ENCODE data around the gene SEMA4D.

SEMA4D gene

DNA sequence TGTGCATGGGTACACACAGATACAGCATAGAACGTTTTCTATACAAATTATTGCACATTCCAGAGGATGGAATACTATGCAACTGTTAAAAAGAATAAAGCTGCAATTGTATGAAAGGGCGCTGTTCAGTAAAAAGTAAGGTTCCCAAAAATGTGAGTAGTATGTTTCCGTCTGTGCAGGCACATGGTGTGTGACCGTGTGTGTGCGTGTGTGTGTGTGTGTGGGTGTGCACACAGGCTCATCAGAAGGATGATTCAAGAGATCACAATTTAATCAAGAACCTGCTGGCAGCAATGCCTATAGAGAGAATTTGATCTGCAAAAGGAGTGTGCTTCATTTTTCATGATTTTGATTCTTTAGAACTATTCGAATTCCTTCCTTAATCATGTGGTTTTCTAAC is 76.3 kb downstream of the SEMA4D start:
- in situ Hi-C loops (cut with MboI; ENCODE audit: low sequenced_read_pairs, unreplicated experiment), result no loop called here
- no peak for TF ChIP-seq CTCF (IDR thresholded peaks at IDR 0.05; ENCODE audit: borderline replicate concordance, control extremely low read depth, extremely low read depth, insufficient read depth, missing control alignments)

GRCh38 chr9:89420397-89421178 is 77.3 kb downstream of the SEMA4D start:
- no peak for DNase-seq (ENCODE audit: low spot score)
- in situ Hi-C loops (cut with MboI; ENCODE audit: low sequenced_read_pairs, unreplicated experiment), result no loop called here
- TF ChIP-seq CTCF (IDR thresholded peaks at IDR 0.05; ENCODE audit: borderline replicate concordance, control extremely low read depth, extremely low read depth, insufficient read depth, missing control alignments), result no peak

More for the DNA sequence above, 76.3 kb downstream of the SEMA4D start:
- DNase-seq (ENCODE audit: low spot score), result no peak

GRCh38 chr9:89419978-89420394 is 77.9 kb downstream of the SEMA4D start:
- in situ Hi-C loops (cut with MboI; ENCODE audit: low sequenced_read_pairs, unreplicated experiment), result no loop called here
- no peak for TF ChIP-seq CTCF (IDR thresholded peaks at IDR 0.05; ENCODE audit: borderline replicate concordance, control extremely low read depth, extremely low read depth, insufficient read depth, missing control alignments)
- DNase-seq (ENCODE audit: low spot score), result no peak

- DNase-seq (ENCODE audit: low spot score), result peak; percentile 79
- no peak for TF ChIP-seq CTCF (IDR thresholded peaks at IDR 0.05; ENCODE audit: borderline replicate concordance, control extremely low read depth, extremely low read depth, insufficient read depth, missing control alignments)
- in situ Hi-C loops (cut with MboI; ENCODE audit: low sequenced_read_pairs, unreplicated experiment), result no loop called here
Measured at GRCh38 chr9:89418882-89419640, 78.9 kb downstream of the SEMA4D start.

DNA sequence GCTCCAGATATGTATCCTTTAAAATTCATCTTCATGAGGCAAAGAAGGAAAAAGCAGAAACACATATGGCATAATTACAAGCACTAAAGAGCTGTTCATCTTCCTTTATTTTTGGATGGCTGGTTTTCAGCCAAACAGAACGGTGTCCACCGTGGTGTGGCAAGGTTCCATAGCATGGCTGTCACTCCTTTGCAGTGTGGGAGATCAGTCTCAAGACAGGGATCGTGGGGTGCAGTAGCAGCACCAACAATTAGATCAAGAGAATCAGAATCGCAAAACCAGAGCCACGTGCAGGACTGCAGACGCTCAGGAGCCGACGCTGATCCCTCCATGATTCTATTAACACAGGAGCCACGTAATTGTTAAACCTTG is 79.5 kb downstream of the SEMA4D start:
- no peak for DNase-seq (ENCODE audit: low spot score)
- TF ChIP-seq CTCF (IDR thresholded peaks at IDR 0.05; ENCODE audit: borderline replicate concordance, control extremely low read depth, extremely low read depth, insufficient read depth, missing control alignments), result no peak
- in situ Hi-C loops (cut with MboI; ENCODE audit: low sequenced_read_pairs, unreplicated experiment), result no loop called here

- no peak for TF ChIP-seq CTCF (IDR thresholded peaks at IDR 0.05; ENCODE audit: borderline replicate concordance, control extremely low read depth, extremely low read depth, insufficient read depth, missing control alignments)
- DNase-seq (ENCODE audit: low spot score), result no peak
- in situ Hi-C loops (cut with MboI; ENCODE audit: low sequenced_read_pairs, unreplicated experiment), result no loop called here
Measured at GRCh38 chr9:89417832-89418473, 80.0 kb downstream of the SEMA4D start.
